Pancreas (tissue), 10 donors: ENCODE data around the gene OR10A5. TPM values are rescaled to one million over a fixed set of nuclear protein-coding genes. Genes with fewer than 3 reads are reported as not detected.

ENCODE experiments used
- ATAC-seq, 4 donors: fragments of 200-7000 bp; cut with Tn5 transposase; one replicate each; pipeline versions ENCODE4 v1.8.0 to v1.9.1; 2020; ENCODE audit warnings: mild to moderate bottlenecking in 4 of 4, moderate library complexity in 4 of 4
- DNase-seq, 6 donors: peaks; one replicate each; pipeline ENCODE4 v3.0.0-alpha.2; 2020
- FAIRE-seq: peaks from 2 replicates; lab custom pipeline; 2012; peaks lifted over from hg19 to GRCh38; lab: Jason Lieb, UNC
- H3K27ac ChIP-seq, 4 donors: fragments of 200-600 bp; sonication (generic); 1 replicate in 3 of 4; 2 replicates in 1 of 4; pipeline versions ENCODE4 v1.5.0 to v1.8.0; 2020
- H3K27me3 ChIP-seq, 4 donors: fragments of 200-600 bp; one replicate each; pipeline ENCODE4 v1.8.0; 2021
- H3K36me3 ChIP-seq, 3 donors: fragments of 200-600 bp; sonication (generic) in 1 of 3; one replicate each; pipeline versions ENCODE4 v1.5.0 to v1.8.0; 2020 to 2021
- H3K4me1 ChIP-seq, 3 donors: fragments of 200-600 bp; one replicate each; pipeline ENCODE4 v1.8.0; 2021
- H3K4me3 ChIP-seq, 4 donors: fragments of 200-600 bp; sonication (generic) in 2 of 4; one replicate each; pipeline versions ENCODE4 v1.5.0 to v1.8.0; 2020 to 2021
- H3K9me3 ChIP-seq, 4 donors: fragments of 200-600 bp; one replicate each; pipeline ENCODE4 v1.8.0; 2021
- WGBS, 2 donors: extraction: QIAGEN DNeasy Blood & Tissue Kit; methylation state at CpG; one replicate each; pipeline ENCODE4 v1.1.7; 2013; 5-methylcytosine and 5-hydroxymethylcytosine counted together
- intact Hi-C, 3 donors: fragments of 100-400 bp; cut with DNase I; formaldehyde crosslinking; loops; one replicate each; pipeline versions ENCODE4 v1.11.1 to v1.14.2; 2022
- polyA plus RNA-seq, 2 donors: library from polyadenylated mRNA; stranded (reverse); fragments of 200-250 nt; gene quantifications; one replicate each; pipeline ENCODE4 v1.2.3, GENCODE V29; 2013
- total RNA-seq, 6 donors: library from RNA; stranded (reverse); fragmentation: NEBNext Ultra II Directional in 4 of 6; extraction: Animal tissue kit (Norgen Biotek cat#: 25700) in 4 of 6; gene quantifications; one replicate each; pipeline versions ENCODE4 v1.2.1 to v1.2.4, GENCODE V29; 2021 to 2023
- TF ChIP-seq, protein P1 (sequence below), 4 donors: fragments of 200-600 bp; sonication (generic) in 3 of 4; IDR thresholded peaks; one replicate each; pipeline versions ENCODE4 v1.5.0 to v1.8.0; 2021; ENCODE audit warnings: antibody characterized with exemption in 4 of 4
- donor health status: healthy with polysubstance abuse.
- donor health status: DM: no; HTN: no; CAD: no; lungs with moderate emphysema.
- donor health status: DM: no; HTN: no; CAD: no.
- donor health status: control.
- donor health status: control.
- donor health status: Bipolar disorder and iron deficiency.
- donor health status: DM: yes; HTN: yes; CAD: no.
- donor health status: DM: no; HTN: no; CAD: no.
- donor health status: DM: no; HTN: no; CAD: no.
- donor health status: DM: yes; HTN: yes; CAD: no.

Gene OR10A5
- total and polyA plus RNA-seq, 8 donors: not detected

DNA sequence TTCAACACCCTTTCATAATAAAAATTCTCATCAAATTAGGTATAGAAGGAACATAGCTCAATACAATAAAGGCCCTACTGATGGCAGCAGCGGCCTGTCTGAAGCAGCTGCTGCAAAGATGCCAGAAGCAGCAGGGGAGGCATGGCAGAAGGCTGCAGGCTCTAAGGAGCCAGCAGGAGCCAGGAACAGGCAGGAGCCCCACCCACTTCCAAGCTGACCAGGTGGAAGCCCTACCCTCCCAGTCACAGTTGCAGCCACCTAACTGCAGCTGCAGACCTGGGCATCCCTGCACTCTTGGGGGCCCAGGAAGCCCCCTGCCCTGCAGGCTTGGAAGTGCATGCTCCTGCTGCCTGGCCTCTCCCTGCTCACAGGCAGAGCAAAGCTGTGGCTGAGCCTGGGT, 27.8 kb upstream of the OR10A5 start:
- no peak overlapping the region for H3K4me3 ChIP-seq
- H3K36me3 ChIP-seq: no peaks in the 10 kb centered on the region
- WGBS, 2 donors: 50 to 58% methylated on average over 1 of the region's 1 CpG
- FAIRE-seq (no peak), ATAC-seq (no peak), DNase-seq (no peak)
- TF ChIP-seq, protein P1, sequence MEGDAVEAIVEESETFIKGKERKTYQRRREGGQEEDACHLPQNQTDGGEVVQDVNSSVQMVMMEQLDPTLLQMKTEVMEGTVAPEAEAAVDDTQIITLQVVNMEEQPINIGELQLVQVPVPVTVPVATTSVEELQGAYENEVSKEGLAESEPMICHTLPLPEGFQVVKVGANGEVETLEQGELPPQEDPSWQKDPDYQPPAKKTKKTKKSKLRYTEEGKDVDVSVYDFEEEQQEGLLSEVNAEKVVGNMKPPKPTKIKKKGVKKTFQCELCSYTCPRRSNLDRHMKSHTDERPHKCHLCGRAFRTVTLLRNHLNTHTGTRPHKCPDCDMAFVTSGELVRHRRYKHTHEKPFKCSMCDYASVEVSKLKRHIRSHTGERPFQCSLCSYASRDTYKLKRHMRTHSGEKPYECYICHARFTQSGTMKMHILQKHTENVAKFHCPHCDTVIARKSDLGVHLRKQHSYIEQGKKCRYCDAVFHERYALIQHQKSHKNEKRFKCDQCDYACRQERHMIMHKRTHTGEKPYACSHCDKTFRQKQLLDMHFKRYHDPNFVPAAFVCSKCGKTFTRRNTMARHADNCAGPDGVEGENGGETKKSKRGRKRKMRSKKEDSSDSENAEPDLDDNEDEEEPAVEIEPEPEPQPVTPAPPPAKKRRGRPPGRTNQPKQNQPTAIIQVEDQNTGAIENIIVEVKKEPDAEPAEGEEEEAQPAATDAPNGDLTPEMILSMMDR (IDR thresholded peaks at IDR 0.05): no peak
- intact Hi-C loops: no loop called here
- no peak overlapping the region for H3K27ac ChIP-seq
- no peaks in the 10 kb centered on the region for H3K27me3 ChIP-seq
- no peaks in the 10 kb centered on the region for H3K4me1 ChIP-seq
- no peaks in the 10 kb centered on the region for H3K9me3 ChIP-seq

DNA sequence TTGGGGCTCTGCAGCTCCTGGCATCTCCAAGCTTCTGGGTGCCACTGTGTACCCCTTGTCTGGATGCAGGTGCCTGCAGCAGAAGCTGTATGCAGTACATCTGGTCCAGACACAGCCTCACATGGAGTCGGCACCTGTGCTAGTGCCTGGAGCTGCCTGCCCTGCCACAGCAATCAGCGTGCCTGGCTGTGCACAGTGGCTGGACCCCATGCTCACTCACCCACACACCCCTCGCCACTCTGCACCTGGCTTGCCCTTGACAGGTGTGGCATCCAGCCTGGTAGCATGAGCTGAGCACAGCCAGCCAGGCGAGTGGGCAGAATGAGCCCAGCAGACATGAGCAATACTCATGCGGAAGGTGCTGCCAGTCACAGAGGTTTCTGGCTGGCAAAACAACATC, 26.5 kb upstream of the OR10A5 start:
- Histone ChIP-seq H3K4me3 (no peak overlapping the region), H3K27ac (no peak overlapping the region), H3K4me1 (no peaks in the 10 kb centered on the region), H3K36me3 (no peaks in the 10 kb centered on the region), H3K9me3 (no peaks in the 10 kb centered on the region), H3K27me3 (no peaks in the 10 kb centered on the region)
- ATAC-seq (no peak), DNase-seq (peak in 1 of 6 donors; percentile 51), FAIRE-seq (no peak)
- TF ChIP-seq, protein P1 (IDR thresholded peaks at IDR 0.05): no peak
- intact Hi-C loops: no loop called here
- WGBS, 2 donors: 79 to 87% methylated on average over 5 of the region's 5 CpGs

DNA sequence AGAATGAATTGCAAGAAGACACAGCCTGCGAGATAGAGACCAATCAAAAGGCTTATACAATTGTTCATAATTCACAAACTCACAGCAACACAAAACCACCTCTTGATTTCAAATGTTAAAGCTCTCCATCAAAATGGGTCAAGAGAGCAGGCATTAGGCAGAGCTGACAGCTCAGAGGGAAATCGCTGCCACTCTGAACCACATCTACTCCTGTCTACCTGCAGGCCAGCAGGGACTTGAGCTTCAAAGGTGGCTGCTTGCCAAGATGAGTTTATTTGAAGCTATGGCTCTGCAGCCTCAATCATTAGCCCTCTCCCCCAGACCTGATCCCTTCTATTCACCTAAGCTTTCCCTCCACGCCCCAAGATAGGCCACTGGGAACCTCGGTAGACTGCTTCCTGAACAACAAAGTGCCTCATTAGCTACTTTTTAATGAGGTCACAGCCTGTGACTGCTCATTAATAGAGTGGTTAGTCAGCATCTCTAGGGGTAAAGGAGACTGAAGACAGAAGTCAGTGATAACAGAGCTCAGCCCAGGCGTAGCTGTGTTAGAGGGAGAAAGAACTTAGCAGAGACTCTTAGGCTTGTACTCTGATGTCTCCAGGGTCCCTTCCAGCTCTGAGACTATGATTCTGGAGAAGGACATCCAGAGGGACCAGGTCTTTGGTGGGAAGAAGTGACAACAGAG, 21.2 kb upstream of the OR10A5 start:
- Histone ChIP-seq H3K4me1 (no peaks in the 10 kb centered on the region), H3K4me3 (no peak overlapping the region), H3K9me3 (no peaks in the 10 kb centered on the region), H3K27me3 (no peaks in the 10 kb centered on the region), H3K36me3 (no peaks in the 10 kb centered on the region), H3K27ac (no peak overlapping the region)
- FAIRE-seq: no peak
- no peak for DNase-seq
- TF ChIP-seq, protein P1 (IDR thresholded peaks at IDR 0.05): no peak
- 54 to 55% methylated on average over 5 of the region's 5 CpGs for WGBS, 2 donors
- ATAC-seq: no peak
- intact Hi-C loops: no loop called here

DNA sequence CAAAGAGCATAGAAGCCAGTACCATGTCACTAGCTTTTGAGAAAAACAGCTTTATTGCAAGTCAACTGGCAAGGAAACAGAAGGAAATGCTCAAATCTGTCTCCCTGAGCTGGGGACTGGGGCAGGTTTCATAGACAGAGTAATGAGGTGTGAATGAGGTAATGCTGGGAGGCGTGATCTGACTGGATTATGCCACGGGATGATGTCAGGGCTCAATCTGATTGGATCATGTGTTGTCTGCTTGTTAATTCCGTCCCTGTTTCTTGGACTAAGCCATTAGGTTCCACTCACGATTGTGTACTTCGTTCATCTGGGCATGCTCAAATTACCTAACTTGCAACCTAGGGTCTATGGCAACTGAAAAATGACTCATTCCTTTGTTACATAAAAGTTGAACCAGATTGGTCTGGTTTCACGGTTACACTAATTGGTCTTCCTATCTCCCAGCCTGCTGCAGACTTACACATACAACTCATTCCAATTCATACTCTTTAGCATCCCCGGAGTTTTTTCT, 20.2 kb upstream of the OR10A5 start:
- intact Hi-C loops: no loop called here
- H3K9me3 ChIP-seq: no peaks in the 10 kb centered on the region
- 61 to 65% methylated on average over 7 of the region's 7 CpGs for WGBS, 2 donors
- H3K36me3 ChIP-seq: no peaks in the 10 kb centered on the region
- TF ChIP-seq, protein P1 (IDR thresholded peaks at IDR 0.05): no peak
- ATAC-seq (no peak), DNase-seq (no peak), FAIRE-seq (no peak)
- no peaks in the 10 kb centered on the region for H3K4me1 ChIP-seq
- no peak overlapping the region for H3K27ac ChIP-seq
- H3K27me3 ChIP-seq: no peaks in the 10 kb centered on the region
- no peak overlapping the region for H3K4me3 ChIP-seq

DNA sequence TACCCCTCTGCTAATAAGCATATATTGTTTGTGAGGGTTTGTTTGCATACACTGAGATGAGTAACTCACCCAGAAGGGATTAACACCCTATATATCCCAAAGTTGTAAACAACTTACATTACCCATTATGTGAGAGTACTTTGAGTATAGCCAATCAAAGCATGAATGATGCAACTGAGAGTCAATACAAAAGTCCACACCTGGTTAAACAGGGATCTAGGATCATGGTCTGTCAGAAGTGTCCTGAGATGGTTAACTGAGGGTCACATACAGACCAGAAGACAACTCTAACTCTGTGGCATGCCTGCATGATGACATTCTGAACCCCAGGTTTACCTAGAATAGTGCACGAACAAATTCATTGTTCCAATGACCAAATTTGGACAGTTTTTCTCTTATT, 17.4 kb upstream of the OR10A5 start:
- Histone ChIP-seq H3K27me3 (no peaks in the 10 kb centered on the region), H3K4me3 (no peak overlapping the region), H3K36me3 (no peaks in the 10 kb centered on the region), H3K4me1 (no peaks in the 10 kb centered on the region), H3K27ac (no peak overlapping the region), H3K9me3 (no peaks in the 10 kb centered on the region)
- TF ChIP-seq, protein P1 (IDR thresholded peaks at IDR 0.05): no peak
- DNase-seq (no peak), ATAC-seq (no peak), FAIRE-seq (no peak)
- intact Hi-C loops: no loop called here
- 63 to 73% methylated on average over 1 of the region's 1 CpG for WGBS, 2 donors
